ENCODE measurements around the gene SEPTIN7.

The SEPTIN7 gene

DNA sequence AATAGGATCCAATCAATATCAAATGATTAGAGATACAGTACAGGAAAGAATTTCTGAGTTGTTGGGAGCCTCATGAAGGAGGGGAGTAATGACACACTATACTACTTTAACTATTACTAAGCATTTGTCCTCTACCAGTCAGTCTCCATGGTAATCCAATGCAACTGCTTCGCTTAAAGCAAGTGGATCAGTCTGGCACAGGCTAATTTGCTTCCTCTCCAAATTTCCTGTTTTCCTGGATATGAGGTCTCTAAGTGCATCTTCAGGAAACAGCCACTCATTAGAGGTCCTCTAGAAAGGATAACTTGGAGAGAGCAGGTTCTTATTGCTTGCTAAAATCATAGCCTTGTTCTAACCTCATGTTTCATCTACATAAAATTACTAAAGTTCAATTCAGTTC is 8.4 kb upstream of the SEPTIN7 start:
- no peak for DNase-seq

GRCh38 chr7:35792873-35793489 is 7.9 kb upstream of the SEPTIN7 start:
- no peak for DNase-seq

- no peak for DNase-seq
Measured at GRCh38 chr7:35797311-35797710, 3.5 kb upstream of the SEPTIN7 start.

DNA sequence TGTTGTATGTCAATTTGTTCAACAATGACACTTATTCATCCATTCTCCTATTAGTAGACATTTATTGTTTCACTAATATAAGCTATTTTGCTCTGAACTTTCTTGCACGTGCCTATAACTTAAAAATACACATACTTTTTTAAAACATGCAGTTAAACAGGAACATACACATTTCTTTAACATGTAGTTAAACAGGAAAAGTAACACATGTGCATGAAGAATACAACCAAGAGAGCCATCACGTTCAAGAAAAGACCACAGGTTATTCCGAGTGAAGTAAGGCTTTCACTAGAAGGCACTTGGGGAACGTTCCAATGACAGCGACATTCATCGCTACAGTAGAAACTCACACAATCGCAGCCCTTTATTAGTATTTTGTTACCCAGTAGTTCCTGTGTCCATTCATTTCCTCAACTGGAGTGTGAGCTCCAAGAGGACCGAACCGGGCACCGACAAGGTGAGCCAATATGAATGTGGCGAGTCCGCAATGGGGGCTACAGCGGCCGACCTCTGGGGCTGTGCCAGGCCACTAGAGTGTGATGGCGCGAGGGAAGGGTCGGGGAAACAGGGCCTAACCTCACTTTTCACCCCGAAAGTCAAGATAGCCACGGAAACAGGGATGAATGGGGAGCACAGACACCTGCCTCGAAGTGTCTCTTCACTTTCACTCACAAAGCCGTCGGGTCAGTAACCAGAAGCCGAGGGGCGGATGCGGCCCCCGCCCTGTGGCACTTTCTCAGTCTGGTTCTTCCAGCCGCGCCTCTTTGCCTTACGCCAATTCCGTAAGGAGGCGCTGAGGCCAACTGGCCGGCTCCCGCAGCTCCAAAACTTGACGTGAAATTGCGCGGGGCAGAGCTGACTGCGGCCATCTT is 775 bp upstream of the SEPTIN7 start:
- peak; percentile 87 for DNase-seq

GRCh38 chr7:35801392-35802101 is 690 bp downstream of the SEPTIN7 start:
- DNase-seq: peak; percentile 69

DNA sequence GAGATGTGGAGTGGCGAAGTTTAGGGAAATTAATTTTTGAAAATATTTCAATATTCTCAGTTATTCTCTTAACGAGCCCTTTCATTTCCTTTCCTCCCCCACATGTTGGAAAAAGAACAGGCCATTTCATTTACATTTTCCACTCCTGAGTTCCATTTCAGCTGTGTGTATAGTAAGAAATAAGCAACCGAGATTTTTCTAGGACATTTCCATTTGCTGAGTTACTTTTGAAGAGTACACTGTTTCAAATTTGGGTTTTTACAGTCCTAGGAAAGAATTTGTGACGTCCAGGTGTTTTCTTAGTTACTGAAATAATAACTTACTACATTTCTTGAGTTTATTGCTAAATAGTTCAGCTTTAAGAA is 1.2 kb downstream of the SEPTIN7 start:
- no peak for DNase-seq

DNA sequence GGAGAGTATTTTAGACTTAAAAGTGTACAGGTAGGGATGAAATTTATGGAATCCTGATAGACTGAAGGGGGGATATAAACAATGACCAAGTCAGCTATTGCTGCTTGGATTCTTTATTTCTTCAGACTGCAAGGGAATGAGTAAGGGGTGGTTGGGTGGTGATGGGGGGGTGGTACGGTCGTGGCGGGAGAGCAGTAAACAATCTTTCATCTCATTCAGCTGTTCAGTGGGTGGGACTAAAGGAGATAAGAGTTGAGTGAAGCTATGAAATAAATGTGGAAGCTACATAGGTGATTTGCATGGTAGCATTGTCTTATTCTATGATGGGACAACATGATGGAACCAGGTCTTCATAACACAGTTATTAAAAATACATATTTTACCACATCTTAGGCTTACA is 1.8 kb downstream of the SEPTIN7 start:
- no peak for DNase-seq

GRCh38 chr7:35804231-35804970 is 3.5 kb downstream of the SEPTIN7 start:
- DNase-seq: no peak

GRCh38 chr7:35805876-35806275 is 5.0 kb downstream of the SEPTIN7 start:
- DNase-seq: no peak

DNA sequence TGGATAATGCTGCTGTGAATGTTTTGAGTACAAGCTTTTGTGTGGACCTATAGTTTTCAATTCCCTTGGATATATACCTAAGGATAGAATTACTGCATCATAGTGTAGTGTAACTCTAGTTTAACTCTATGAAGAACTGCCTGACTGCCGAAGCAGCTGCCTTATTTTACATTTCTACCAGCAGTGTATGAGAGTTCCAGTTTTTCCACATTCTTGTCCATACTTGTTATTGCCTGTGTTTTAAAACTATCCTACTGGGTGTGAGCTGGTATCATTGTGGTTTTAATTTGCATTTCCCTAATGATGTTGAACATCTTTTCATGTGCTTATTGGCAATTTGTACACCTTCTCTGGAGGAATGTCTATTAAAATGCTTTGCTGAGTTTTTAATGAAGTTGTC is 15.7 kb downstream of the SEPTIN7 start:
- no peak for DNase-seq

GRCh38 chr7:35817181-35817580 is 16.3 kb downstream of the SEPTIN7 start:
- DNase-seq: no peak

DNA sequence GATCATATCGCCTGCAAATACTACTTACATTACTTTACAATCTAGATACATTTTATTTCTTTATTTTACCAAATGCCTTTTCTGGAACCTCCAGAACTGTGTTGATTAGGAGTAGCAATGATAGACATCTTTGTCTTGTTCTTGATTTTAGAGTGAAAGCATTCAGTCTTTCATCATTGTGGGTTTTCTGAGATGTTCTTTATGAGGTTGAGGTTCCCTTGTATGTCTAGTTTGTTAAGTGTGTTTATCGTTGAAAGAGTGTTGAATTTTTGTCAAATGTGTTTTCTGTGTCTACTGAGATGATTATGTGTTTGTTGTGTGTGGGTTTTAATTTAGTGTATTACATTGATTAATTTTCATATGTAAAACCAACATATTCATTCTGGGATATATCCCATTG is 17.1 kb downstream of the SEPTIN7 start:
- DNase-seq: no peak

GRCh38 chr7:35818513-35818912 is 17.7 kb downstream of the SEPTIN7 start:
- no peak for DNase-seq

- no peak for DNase-seq
Measured at GRCh38 chr7:35819310-35819709, 18.5 kb downstream of the SEPTIN7 start.

DNA sequence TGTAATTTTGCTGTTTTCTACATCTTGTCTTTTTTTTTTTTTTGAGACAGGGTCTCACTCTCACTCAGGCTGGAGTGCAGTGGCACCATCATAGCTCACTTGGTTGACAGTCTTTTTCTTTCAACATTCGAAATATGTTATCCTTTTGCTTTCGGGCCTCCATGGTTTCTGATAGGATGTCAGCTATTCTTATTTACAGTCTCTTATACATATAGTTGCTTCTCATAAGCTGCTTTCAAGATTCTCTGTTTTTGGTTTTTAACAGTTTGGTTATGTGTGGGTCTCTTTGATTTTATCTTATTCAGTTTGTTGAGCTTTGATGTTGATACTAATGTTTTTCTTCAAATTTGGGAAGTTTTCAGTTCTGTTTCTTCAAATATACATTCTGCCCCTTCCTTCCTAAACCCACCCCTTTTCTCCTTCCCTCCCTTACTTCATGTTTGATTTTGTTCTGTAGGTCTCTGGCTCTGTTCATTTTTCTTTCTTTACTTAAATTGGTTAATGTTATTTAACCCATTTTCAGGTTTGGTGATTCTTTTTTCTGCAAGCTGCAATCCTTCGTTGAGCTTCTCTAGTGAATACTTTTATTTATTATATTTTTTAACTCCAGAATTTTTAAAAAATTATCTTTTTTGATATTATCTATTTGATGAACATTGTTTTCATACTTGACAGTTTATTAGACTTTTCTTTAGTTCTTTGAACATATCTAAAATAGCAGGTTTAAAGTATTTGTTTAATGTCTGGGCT is 19.3 kb downstream of the SEPTIN7 start:
- no peak for DNase-seq

DNA sequence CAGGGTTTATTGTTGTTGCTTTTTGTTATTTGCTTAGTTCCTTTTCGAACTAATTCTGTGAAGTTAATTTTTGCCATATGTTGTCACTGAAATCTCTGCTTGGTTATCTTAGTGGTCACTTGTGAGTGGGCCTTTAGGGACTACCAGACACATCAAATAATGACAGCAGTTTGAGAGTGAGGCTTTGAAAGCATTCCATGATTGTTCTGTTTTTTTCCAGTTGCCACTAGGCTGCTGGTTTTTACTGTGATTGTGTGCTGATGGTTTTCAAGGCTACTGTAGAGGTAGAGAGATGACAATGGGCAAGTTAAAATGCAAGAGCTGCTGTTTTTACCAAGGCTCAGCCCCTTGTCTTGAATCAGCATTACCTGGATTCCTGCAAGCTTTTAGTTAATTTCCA is 20.0 kb downstream of the SEPTIN7 start:
- no peak for DNase-seq

GRCh38 chr7:35823440-35823839 is 22.6 kb downstream of the SEPTIN7 start:
- DNase-seq: no peak

DNA sequence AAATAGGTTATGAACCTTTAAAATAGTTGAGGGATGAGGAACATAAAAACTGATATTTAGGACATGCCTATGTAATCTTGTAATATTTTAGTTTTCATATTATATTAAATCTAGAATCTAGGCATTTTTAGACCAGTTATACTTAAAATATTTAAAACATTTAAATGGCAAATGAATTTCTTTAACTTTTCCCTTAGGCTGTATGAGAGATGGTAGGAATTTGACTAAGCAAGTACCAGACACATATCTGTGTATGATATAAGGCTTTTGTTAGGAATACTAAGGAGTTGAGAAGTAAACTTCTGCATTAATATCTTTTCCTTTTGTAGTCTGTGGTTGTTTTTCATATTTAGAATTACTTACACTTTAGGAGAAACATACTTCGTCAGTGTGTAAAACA is 25.1 kb downstream of the SEPTIN7 start:
- no peak for DNase-seq

DNA sequence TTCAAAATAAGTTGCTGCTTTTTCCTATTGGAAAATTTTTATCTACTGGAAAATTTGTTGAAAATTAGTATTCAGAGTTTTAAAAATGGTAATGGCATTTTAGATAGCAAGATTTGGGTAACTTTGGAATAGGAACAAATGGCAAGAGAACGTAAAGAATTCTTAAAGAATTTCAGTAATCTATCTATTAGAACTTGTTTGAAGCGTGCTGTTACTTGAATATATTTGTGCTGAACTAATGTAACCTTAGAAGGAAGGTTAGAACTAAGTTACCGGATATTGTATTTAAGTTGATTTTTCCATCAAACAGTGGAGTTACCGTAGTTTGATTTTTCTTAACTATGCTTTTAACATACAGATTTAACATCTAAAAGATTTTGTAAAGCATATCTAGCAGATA is 25.9 kb downstream of the SEPTIN7 start:
- DNase-seq: no peak

- DNase-seq: no peak
Measured at GRCh38 chr7:35828817-35829216, 28.0 kb downstream of the SEPTIN7 start.

DNA sequence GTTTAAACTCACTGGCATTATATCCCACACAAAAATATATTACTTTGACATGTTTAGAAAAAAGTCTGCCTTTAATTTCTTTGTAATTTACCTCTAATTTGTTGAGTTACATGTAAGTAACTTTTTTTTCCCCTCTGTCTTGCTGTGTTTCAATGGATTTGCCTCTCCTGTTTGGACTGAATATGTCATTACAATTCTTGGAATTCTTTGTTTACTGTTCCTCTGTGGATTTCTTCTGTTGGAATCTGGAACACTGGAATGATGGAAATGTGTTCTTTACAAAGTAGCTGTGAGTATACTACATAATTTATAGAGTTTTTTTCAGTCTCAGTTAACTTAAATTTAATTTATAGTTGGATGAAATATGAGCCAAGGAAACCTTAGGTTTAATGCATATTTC is 30.4 kb downstream of the SEPTIN7 start:
- DNase-seq: no peak

All from NCI-H1105 (cell line).